ENCODE data around the gene TRPM7.
"Not testable (repeated sequence)": the region's sequence is repeated elsewhere in the genome, so short reads cannot be mapped to it uniquely, and the experiment has no call there.

The TRPM7 gene

GRCh38 chr15:50573842-50574241, 112.8 kb downstream of the TRPM7 start:
- DNase-seq (ENCODE audit: low spot score) = not testable (repeated sequence)

- DNase-seq (ENCODE audit: low spot score) = no peak
Observed at GRCh38 chr15:50563756-50564155, 122.8 kb downstream of the TRPM7 start.

GRCh38 chr15:50562735-50563640, 123.6 kb downstream of the TRPM7 start:
- DNase-seq (ENCODE audit: low spot score) = no peak

DNA sequence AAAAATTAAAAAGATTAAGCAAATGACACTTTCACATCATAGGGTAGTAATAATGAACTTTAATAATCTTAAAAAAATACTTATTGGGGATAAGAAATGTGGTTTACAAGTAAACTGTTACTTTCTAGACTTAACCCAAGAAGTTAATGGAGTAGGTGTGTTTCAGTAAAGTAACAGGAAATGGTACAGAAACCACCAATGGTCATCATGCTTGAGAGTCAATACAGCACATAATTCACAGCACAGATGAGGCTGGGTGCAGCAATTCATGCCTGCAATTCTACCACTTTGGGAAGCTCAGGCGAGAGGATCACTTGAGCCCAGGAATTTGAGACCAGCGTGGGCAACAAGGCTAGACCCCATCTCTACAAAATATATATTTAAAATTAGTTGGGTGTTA, 128.6 kb downstream of the TRPM7 start:
- DNase-seq (ENCODE audit: low spot score) = no peak

DNA sequence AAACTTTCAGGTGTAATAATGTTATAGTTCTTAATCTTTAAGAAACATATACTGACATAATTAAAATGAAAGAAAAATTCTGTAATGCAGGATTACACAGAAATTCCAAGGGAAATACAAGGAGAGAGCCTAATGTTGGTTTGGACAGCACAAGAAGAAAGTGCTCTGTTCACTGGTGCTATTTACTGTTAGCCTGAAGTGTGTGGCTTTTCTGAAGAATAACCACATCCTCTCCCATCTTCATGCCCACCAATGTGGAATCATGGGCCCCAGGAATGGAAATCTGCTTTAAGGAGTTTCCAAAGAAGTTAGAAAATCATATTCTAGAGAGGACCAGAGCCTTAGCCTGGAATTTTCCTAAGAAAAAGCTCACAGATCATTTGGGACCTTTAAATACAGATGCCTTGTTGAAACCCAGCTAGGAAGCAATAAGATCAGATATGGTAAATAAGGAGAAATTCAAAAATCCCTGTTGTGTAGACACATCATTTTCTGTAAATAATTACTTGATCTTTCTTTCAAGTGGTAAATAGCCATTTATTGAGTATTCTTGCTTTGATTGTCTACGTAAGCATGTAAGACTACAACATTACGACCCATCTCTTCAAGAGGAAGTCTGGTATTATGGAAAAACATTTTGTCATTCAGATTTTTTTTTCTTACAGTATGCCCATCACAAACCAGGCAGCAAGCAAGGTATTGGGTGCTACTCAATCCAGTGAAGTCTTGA, 129.8 kb downstream of the TRPM7 start:
- no peak for DNase-seq (ENCODE audit: low spot score)

- DNase-seq (ENCODE audit: low spot score) = no peak
Observed at GRCh38 chr15:50552238-50552637, 134.4 kb downstream of the TRPM7 start.

- no peak for DNase-seq (ENCODE audit: low spot score)
Observed at GRCh38 chr15:50549326-50549725, 137.3 kb downstream of the TRPM7 start.

DNA sequence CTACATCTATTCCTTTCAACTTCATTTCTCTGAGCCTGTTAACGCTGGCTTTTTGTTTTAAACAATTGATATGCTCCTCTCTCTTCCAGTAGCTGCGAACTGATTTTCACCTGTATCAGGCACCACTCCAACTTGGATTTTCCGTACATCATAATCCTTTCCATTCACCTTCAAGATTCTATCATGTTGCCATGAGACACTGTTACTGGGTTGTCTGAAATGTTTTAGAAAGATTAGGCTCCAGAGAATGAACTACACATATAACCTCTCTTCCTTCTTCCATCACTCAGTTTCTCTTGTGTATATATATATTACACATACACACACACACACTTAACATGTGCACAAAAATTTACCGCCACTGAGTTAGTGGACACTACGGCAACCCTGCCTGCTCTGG, 140.0 kb downstream of the TRPM7 start, which contains the start of gene USP50:
USP50 (minus strand) TSS at position 101 of the 400 bp plus-strand sequence. CDS start 141 bp downstream, outside the sequence.
- no peak for DNase-seq (ENCODE audit: low spot score)

DNA sequence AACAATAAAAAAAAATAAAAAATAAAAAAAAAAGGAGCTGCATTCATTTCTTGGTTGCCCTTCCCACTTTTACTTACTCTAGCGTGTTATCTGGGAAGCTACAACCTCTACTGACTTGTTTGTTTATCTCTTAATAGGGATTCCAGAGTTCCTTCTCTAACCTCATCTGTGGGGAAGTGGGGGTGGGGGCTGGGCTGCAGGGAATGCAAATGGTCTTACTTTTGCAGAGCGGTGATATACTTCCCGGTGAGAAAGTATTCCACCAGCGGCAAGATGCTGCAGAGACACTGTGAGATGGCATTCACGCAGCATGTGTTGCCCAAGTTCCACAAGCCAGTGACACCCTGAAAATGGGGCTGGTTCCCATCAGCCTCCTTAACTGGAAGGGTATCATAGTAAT, 142.2 kb downstream of the TRPM7 start:
- no peak for DNase-seq (ENCODE audit: low spot score)

DNA sequence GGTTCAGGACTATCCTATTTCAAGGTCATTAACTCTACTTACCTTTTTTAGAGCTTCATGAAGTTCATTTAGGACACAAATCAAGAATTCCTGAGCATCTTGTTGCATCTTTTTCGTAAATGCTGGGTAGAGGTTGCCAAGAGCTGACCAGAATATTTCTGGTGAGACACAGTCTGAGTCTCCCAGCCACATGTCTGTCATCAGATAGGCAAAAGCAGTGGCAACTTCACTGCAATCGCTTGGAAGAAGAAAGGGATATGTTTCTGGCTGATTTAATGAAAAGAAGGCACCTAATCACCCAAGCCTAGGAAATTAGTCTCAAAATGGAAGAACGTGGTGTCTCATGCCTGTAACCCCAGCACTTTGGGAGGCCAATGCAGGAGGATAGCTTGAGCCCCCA, 143.0 kb downstream of the TRPM7 start:
- DNase-seq (ENCODE audit: low spot score) = no peak

DNA sequence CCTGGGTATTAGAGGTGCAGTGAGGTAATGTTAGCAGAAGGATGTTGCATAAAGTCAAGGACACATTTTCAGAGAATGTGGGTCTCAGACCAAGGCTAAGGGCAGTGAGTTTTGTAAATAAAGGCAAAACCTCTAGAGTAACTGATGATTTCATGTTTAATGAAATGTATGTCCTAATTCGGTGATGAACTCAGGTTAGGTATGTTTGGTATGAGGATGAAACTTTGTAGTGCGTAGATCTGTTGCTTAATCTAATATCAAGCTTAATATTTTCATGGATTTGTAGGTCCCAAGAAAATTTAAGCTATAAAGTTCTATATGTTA, 143.7 kb downstream of the TRPM7 start:
- DNase-seq (ENCODE audit: low spot score) = no peak

GRCh38 chr15:50531766-50532165, 154.8 kb downstream of the TRPM7 start:
- no peak for DNase-seq (ENCODE audit: low spot score)

- DNase-seq (ENCODE audit: low spot score) = no peak
Observed at GRCh38 chr15:50531163-50531562, 155.4 kb downstream of the TRPM7 start.

DNA sequence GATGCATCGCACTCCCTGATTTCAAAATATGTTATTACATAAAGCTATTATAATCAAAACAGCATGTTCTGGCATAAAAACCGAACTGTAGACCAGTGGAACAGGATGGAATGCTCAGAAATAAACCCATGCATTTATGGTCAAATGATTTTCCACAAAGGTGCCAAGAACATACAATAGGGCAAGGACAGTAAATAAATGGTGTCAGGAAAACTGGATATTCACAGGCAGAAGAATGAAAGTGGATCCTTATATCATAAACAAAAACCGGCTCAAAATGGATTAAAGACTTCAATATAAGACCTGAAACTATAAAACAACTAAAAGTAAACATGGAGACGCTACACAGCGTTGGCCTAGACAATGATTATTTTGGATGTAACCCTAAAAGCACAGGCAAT, 162.7 kb downstream of the TRPM7 start:
- DNase-seq (ENCODE audit: low spot score) = no peak

- DNase-seq (ENCODE audit: low spot score) = no peak
Observed at GRCh38 chr15:50519740-50520425, 166.7 kb downstream of the TRPM7 start.

DNA sequence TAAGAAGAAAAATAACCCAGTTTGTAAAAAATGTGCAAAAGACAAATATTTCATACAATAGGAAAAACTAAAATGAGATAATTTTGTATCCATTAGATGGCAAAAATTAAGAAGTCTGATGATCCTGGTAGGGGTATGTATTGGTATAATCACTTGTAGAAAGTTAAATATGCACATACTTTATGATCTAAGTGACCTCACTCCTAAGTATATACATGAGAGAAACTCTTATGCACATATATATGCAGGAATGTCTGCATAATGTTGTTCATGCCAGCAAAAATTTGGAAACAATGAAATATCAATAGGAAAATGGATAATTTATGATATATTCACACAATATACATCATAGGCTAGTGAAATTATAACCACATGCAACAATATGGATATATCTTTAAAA, 173.6 kb downstream of the TRPM7 start:
- no peak for DNase-seq (ENCODE audit: low spot score)
